T-helper 22 cell (primary cell): ENCODE measurements around the gene G6PD.
"Not testable (repeated sequence)": the region's sequence is repeated elsewhere in the genome, so short reads cannot be mapped to it uniquely, and the experiment has no call there.

Experiments
- DNase-seq: peaks from one replicate; pipeline ENCODE4 v3.0.0-alpha.2; 2020; ENCODE audit warnings: low read depth

G6PD gene

GRCh38 chrX:154546354-154547244 lies at the start of gene G6PD:
Gene G6PD (minus strand): TSS chrX:154546846. CDS start chrX:154546155, 691 bp downstream.
- peak; percentile 70 for DNase-seq

DNA sequence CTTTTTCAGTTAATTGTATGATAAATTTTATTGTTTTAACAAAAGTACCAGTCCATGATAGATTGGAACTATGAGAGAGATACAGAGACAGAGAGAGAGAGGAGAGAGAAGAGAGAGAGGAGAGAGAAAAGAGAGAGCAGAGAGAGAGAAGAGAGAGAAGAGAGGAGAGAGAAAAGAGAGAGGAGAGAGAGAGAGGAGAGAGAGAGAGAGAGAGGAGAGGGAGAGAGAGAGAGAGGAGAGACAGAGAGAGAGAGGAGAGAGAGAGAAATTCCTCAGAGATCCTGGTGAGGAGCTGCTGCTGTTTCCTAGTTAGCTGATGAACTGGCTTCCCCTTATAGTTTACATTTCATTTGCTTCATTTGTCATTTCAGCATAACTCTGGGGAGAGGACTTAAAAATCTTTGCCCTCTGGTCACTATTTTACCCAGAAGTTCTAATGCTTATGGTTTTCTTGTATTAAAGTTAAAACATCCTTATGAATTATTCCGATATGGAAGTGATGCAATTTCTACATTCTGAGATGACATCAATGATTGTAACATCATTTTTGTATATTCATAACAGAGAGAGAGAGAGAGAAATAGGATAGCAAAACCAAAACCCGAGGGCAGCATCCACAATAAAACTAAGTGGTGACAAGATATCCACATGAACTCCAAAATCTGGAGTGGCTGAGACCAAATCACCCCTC lies 49.1 kb upstream of the G6PD start:
- no peak for DNase-seq

DNA sequence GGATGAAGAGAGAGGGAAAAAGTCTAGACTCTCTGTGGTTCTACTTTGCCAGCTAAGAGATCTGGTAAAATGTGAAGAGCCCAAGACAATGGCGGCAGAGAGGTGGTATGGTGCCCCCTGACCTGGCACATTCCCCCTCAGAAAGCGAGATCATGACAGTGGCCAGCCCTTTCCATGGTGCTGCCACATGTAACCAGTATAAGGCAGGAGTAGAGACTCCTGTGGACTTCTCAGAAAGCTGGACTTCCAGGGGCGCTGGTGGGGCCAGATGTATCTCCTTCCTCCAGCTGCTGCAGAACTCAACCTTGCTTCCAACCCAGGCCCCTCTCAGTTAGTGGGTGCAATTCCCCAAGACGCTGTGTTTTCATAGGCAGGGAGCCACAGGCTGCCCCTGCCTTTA lies 47.8 kb upstream of the G6PD start:
- no peak for DNase-seq

- no peak for DNase-seq
Measured at GRCh38 chrX:154593201-154593600, 46.6 kb upstream of the G6PD start.

- no peak for DNase-seq
Measured at GRCh38 chrX:154592505-154592904, 45.9 kb upstream of the G6PD start.

DNA sequence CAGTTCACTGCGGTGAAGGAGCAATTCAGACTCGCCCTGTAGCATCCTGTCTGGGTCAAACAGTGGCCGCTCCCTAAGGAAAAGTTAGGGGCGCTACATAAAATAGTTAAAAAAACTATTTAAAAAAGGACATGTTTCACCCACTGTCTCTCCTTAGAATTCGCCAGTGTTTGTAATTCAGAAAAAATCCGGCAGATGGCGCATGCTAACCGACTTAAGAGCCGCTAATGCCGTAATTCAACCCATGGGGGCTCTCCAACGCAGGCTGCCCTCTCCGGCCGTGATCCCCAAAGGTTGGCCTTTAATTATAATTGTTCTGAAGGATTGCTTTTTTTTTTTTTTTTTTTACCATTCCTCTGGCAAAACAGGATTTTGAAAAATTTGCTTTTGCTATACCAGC lies 43.8 kb upstream of the G6PD start:
- DNase-seq = not testable (repeated sequence)

DNA sequence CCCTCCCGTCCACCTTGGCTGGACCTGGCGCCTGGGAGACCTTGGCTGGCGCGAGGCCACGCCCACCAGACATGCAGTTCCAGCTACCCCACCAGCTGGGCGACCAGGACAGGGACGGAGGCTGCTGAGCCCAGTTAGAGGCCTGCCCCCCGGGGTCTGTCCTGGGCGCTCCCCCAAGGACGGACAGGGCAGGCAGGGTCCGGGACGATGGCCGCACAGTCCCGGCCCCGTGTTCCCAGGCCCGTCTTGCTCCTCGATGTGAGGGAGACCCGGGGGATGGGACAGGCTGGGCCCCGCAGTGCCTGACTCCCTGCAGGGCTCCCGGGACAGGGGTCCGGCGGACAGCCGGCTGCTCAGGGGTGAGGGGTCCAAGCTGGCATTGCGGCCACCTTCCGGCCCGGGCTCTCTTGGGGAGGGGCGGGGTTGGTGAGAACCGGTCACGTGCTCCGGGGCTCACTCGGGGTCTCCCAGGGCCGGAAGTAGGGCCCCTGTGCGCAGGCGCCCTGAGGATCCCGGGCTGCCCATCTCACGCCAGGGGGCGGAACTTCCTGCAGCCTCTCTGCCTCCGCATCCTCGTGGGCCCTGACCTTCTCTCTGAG lies 38.0 kb upstream of the G6PD start, which contains the start of gene CTAG1A:
Gene CTAG1A (plus strand): TSS at position 549 of the 599 bp plus-strand sequence. CDS start 74 bp downstream, outside the sequence.
- DNase-seq = not testable (repeated sequence)

DNA sequence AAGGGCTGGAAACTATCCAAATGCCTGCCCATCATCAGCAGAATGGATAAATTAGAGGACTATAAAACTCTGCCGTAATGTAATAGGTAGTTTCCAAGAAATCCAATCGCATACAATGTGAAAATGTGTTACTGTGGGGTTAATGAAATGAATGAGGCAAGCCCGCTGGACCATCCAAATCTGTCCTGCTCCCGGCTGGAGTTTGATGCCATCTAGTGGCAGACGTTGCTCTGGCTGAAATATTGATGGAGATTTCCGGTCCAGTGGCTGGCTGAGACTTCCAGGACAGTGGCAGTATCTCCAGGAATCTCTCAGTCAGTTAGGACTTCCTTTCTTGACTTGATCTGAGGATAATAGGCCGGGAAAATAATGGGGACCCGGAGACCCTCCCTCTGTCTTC lies 36.3 kb upstream of the G6PD start:
- not testable (repeated sequence) for DNase-seq

DNA sequence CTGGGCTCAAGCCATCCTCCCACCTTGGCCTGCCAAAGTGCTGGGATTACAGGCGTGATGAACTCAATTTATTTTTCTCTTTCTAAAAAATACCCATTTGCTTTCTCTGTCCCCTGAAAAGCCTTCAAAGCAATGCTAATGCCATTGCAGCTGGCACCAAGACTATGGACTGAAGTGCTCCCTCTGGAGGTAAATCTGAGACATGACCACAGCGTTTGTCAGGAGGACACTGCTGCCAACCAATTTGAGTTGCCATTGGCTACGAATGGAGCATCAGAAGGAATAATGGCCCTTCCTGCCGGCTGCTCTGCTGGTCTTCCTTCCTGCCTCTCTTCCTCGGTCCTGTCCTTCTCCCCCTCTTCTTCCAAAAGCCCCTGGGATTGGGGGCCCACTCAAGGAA lies 28.4 kb upstream of the G6PD start:
- DNase-seq = not testable (repeated sequence)

GRCh38 chrX:154573061-154573460 lies 26.4 kb upstream of the G6PD start:
- DNase-seq = not testable (repeated sequence)

- not testable (repeated sequence) for DNase-seq
Measured at GRCh38 chrX:154570361-154570760, 23.7 kb upstream of the G6PD start.

DNA sequence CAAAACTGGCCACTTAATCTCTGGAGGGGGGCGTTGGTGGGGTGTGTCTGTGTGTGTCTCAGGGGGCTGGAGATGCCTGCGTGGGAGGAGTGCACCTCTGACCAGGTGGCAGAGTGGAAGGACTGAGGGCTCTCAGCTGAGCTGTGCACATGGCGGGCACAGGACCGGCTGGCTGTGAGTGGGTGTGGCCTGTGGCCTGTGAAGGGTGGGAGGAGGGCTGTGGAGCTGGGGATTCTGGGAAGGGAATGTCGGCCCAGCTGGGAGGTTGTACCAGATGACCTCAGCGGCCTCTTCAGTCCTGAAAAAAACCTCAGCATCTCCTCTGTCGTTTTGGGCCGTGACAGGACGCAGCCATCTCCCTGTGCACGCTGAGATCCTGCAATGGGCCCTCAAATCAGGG lies 15.6 kb upstream of the G6PD start:
- DNase-seq = not testable (repeated sequence)

- not testable (repeated sequence) for DNase-seq
Measured at GRCh38 chrX:154560326-154560725, 13.7 kb upstream of the G6PD start.

DNA sequence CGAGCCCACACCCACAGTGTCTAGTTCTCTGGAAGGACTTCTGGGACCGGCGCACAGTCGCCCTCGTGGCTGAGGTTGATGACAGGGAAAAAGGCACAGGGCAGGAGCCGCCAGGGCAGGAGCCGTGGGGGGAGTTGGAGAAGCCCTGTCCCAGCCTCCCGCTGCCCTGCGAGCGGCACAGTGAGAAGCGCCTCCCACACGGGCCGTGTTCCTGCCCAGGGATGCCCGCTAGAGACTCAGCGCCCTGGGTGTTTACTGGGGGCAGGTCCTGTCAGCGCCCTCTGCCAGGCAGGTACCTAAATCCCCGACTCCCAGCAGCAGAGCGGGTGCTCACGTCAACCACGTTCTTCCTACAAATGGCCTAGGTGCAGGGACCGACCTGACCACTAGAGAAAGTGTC lies 12.2 kb upstream of the G6PD start:
- not testable (repeated sequence) for DNase-seq

GRCh38 chrX:154558060-154558690 lies 11.5 kb upstream of the G6PD start:
- DNase-seq = not testable (repeated sequence)

DNA sequence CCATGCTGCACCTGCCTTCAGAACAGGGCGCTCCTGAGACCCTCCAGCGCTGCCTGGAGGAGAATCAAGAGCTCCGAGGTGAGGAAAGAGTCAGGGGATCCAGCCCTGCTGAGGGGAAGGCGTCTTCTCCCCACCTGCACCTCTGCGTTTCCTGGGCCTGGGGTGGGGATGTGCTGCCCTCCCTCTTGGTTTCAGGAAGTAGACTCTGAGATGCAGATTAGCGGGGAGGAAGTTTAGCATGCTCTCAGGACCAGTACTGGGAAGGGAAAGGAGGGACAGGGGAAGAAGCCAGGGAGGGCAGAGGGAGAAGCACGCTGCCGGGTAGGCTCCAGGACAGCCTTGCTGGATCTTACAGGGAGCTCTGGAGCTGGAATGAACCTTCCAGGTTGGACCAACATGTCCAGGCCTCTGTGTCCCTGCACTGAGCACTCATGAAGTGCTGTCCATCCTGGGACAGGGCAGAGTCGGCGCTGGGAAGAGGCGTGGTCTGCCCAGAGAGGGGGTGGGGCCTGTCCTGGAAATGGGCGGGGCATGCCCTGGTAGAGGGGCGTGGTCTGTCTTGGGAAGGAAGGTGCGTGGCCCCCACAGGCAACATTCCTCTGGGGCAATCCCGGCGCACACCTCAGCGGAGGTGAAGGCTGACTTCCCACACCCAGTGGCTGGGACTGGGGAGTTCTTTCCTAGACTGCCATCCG lies 5.6 kb upstream of the G6PD start:
- not testable (repeated sequence) for DNase-seq

GRCh38 chrX:154549766-154550165 lies 3.1 kb upstream of the G6PD start:
- no peak for DNase-seq

DNA sequence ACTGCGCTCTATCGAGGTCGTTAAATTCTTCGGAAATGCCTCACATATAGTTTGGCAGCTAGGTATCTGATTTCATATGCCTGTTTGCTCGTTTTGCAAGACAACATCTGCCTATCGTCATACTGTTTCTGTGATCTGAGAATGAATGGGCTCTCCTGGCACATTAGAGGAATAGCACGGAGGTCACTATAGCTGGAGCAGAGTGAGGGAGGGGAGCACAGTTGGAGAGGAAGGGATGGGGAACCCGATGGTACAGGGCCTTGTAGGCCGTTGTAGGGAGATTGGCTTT lies 1.3 kb upstream of the G6PD start:
- no peak for DNase-seq

DNA sequence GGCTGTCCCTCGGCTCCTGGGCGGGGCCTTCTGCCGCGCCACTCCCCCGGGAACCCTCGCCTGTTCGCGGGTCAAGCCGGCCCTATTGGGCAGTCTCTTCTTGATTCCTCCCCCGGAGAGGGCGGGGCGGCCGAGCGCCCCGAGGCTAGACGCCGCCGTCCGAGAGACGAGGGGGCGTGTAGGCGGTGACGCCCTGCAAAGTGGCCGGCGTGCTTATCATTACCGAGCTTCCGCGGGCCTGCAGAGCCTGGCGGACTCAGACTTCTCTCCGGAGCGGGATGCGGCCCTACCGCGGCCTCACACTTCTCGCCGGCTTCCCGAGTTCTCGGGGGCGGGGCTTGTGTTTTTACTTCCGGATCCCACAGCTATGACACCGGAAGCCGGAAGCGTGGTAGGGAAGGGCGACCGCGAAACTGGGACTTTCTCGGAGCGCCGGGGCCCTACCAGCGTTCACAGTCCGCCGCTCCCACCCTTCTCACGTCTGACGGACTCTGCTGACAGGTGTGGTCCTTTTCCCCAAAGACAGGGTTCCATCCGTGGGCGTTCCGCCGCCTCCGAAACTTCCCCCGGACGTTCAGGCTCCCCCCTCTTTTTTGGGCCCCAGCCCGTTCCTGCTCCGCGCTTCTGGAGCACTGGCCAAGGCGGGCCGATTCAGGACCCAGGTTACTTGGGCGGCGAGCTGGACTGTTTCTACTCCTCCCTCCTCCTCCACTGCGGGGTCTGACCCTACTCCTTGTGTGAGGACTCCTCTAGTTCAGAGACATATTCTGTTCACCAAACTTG lies 790 bp upstream of the G6PD start, which contains the start of gene IKBKG:
Gene IKBKG (plus strand): TSS at position 376 of the 783 bp plus-strand sequence. CDS start 4,383 bp downstream, outside the sequence.
- peak; percentile 79 for DNase-seq

DNA sequence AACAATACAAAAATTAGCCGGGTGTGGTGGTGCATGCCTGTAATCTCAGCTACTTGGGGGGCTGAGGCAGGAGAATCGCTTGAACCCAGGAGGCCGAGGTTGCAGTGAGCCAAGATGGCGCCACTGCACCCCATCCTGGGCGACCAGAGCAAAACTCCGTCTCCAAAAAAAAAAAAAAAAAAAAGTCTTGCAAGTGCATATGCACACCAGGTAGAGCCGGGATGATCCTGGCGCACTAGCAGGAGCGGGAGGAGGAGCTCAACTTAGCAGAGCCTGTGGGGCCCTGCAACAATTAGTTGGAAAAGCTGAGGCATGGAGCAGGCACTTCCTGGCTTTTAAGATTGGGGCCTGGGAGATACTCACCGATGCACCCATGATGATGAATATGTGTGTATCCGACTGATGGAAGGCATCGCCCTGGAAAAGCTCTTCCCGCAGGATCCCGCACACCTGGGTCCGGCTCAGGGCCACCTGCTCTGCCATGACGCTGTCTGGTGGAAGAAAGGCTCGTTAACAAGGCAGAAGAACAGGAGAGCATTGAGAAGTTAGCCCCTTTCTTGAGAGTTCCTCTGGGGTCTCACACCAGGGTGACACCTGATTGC lies 872 bp downstream of the G6PD start:
- no peak for DNase-seq
